Measurements from ENCODE around the gene RPL38.

Gene RPL38
- long read RNA-seq, donor 1, transcript RPL38-207 (4 exons, 429 nt) = minor isoform, 120 of 2,362 reads
- long read RNA-seq, donor 1, transcript RPL38-202 (5 exons, 431 nt) = minor isoform, 211 of 2,362 reads
- long read RNA-seq, donor 1, transcript RPL38-206 (4 exons, 532 nt) = minor isoform, 102 of 2,362 reads
- long read RNA-seq, donor 1, transcript RPL38-201 (5 exons, 1,170 nt) = major isoform, 1,561 of 2,362 reads
- long read RNA-seq, donor 1, partial matches to known transcripts = 214 of 2,362 reads
- long read RNA-seq, donor 1, other reads (novel, unspliced or antisense) = 133 of 2,362 reads
- long read RNA-seq, donor 2, transcript RPL38-202 (5 exons, 431 nt) = minor isoform, 186 of 1,838 reads
- long read RNA-seq, donor 2, transcript RPL38-206 (4 exons, 532 nt) = minor isoform, 88 of 1,838 reads
- long read RNA-seq, donor 2, transcript RPL38-201 (5 exons, 1,170 nt) = major isoform, 1,181 of 1,838 reads
- long read RNA-seq, donor 2, transcript RPL38-207 (4 exons, 429 nt) = minor isoform, 80 of 1,838 reads
- long read RNA-seq, donor 2, partial matches to known transcripts = 188 of 1,838 reads
- long read RNA-seq, donor 2, other reads (novel, unspliced or antisense) = 95 of 1,838 reads
- long read RNA-seq, donor 3, transcript RPL38-202 (5 exons, 431 nt) = minor isoform, 99 of 976 reads
- long read RNA-seq, donor 3, transcript RPL38-201 (5 exons, 1,170 nt) = major isoform, 616 of 976 reads
- long read RNA-seq, donor 3, transcript RPL38-207 (4 exons, 429 nt) = minor isoform, 49 of 976 reads
- long read RNA-seq, donor 3, transcript RPL38-206 (4 exons, 532 nt) = minor isoform, 53 of 976 reads
- long read RNA-seq, donor 3, partial matches to known transcripts = 86 of 976 reads
- long read RNA-seq, donor 3, other reads (novel, unspliced or antisense) = 56 of 976 reads
- long read RNA-seq, donor 4, transcript RPL38-201 (5 exons, 1,170 nt) = major isoform, 1,042 of 1,602 reads
- long read RNA-seq, donor 4, transcript RPL38-206 (4 exons, 532 nt) = minor isoform, 87 of 1,602 reads
- long read RNA-seq, donor 4, transcript RPL38-207 (4 exons, 429 nt) = minor isoform, 62 of 1,602 reads
- long read RNA-seq, donor 4, transcript RPL38-202 (5 exons, 431 nt) = minor isoform, 142 of 1,602 reads
- long read RNA-seq, donor 4, partial matches to known transcripts = 155 of 1,602 reads
- long read RNA-seq, donor 4, other reads (novel, unspliced or antisense) = 89 of 1,602 reads
- long read RNA-seq, donor 5, transcript RPL38-207 (4 exons, 429 nt) = minor isoform, 72 of 1,804 reads
- long read RNA-seq, donor 5, transcript RPL38-201 (5 exons, 1,170 nt) = major isoform, 1,170 of 1,804 reads
- long read RNA-seq, donor 5, transcript RPL38-202 (5 exons, 431 nt) = minor isoform, 201 of 1,804 reads
- long read RNA-seq, donor 5, transcript RPL38-206 (4 exons, 532 nt) = minor isoform, 111 of 1,804 reads
- long read RNA-seq, donor 5, partial matches to known transcripts = 134 of 1,804 reads
- long read RNA-seq, donor 5, other reads (novel, unspliced or antisense) = 103 of 1,804 reads
- long read RNA-seq, donor 6, transcript RPL38-201 (5 exons, 1,170 nt) = major isoform, 1,037 of 1,652 reads
- long read RNA-seq, donor 6, transcript RPL38-206 (4 exons, 532 nt) = minor isoform, 86 of 1,652 reads
- long read RNA-seq, donor 6, transcript RPL38-207 (4 exons, 429 nt) = minor isoform, 87 of 1,652 reads
- long read RNA-seq, donor 6, transcript RPL38-202 (5 exons, 431 nt) = minor isoform, 154 of 1,652 reads
- long read RNA-seq, donor 6, partial matches to known transcripts = 184 of 1,652 reads
- long read RNA-seq, donor 6, other reads (novel, unspliced or antisense) = 92 of 1,652 reads
- long read RNA-seq, donor 7 = 0 reads
- long read RNA-seq, donor 8, transcript RPL38-202 (5 exons, 431 nt) = minor isoform, 152 of 1,504 reads
- long read RNA-seq, donor 8, transcript RPL38-206 (4 exons, 532 nt) = minor isoform, 71 of 1,504 reads
- long read RNA-seq, donor 8, transcript RPL38-201 (5 exons, 1,170 nt) = major isoform, 1,009 of 1,504 reads
- long read RNA-seq, donor 8, transcript RPL38-207 (4 exons, 429 nt) = minor isoform, 63 of 1,504 reads
- long read RNA-seq, donor 8, partial matches to known transcripts = 93 of 1,504 reads
- long read RNA-seq, donor 8, other reads (novel, unspliced or antisense) = 105 of 1,504 reads

DNA sequence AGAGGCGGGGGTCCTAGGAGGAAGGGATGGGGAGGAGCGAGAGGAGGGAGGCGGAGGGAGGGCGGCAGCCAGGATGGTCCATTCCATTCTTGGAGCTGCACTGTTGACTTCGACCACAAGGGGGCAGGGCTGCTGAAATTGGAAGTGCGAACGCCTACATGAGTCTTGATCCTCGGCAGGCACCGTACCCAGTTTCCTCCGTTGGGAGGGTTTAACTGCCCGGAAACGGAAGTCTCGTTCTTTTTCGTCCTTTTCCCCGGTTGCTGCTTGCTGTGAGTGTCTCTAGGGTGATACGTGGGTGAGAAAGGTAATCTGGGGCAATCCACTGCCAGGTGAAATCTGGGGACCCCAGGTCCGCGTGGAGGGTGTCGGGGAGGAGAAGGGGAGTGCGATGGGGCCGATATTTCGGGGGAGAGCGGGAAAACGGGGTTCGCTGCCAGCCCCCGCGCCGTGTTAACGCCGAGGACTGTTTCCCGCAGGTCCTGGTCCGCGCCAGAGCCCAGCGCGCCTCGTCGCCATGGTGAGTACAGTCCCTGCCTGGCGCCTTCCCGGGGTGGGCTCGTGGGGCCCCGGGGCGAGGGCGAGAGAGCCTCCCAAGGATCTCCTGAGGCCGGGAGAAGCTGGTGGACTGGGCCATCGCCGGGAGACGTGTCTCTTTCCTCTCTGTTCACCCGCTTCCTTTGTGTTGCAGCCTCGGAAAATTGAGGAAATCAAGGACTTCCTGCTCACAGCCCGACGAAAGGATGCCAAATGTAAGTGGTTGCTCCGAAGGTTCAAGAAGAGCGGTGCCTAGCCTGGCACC, at the start of gene RPL38:
Gene RPL38 (plus strand): TSS at position 240 of the 802 bp plus-strand sequence. CDS start 278 bp downstream, at position 518.
- peak; percentile 78 for DNase-seq

DNA sequence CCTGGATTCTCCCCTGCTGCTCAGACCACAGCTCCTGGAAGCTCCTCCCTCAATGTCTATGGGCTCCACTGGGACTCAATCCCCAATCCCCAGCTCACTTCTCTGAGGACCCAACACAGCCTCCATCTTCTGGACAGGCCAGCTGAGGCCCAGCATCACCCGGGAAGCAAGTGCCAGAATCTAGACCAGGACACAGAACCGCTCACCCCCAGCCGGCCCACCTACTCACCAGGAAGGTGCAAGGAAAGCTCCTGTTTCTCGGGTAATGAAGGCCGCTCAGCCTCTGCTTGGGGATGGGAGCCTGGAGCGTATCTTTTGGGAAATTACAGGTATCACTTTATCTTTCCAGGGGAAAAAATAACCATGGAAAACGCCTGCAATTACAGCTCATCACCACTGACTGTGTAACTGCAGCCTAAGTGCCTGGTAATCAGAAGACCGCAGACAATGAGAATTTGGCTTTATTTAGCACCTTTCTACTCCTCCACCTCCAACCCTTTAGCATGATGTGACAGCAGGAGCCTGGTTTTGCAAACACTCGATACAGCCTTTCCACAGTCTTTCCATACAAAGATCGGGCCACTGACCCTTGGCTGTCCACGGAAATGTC, 49.6 kb upstream of the RPL38 start:
- DNase-seq = no peak

DNA sequence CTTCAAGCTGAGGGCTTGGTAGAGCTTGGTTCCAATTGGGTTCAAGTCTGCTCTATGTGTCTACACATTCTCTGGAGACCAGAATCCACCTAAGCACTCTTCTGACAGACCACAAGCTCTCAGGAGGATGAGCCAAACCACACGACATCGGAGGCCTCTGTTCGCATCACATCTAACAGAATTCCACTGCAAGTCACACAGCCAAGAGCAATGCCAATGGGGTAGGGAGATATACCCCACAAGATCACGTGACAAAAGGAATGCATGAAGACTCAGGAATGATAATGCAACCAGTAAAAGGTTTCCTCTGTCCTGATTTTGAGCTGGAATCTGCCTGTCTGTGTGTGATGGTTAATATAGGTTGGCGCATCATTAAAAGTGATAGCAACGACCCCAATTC, 46.6 kb upstream of the RPL38 start:
- no peak for DNase-seq

GRCh38 chr17:74157366-74157765, 46.1 kb upstream of the RPL38 start:
- DNase-seq = no peak

DNA sequence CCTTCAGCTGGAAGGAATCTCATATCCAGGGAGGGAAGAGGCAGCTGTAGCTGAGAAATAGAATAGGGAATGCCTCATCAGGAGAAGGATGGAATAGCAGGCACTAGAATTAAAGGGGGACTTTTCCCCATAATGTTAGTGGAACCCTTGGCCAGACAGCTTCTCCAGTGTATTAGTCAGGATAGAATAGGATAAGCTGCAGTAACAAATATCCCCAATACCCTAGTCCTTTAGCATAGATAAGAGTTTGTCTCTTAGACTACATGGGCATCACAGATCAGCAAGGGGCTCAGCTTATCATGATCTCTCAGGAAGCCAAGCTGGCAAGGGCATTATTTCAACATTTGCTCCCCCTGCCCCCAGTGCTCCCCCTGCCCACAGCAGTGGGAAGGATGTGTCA, 44.7 kb upstream of the RPL38 start:
- DNase-seq = no peak

- DNase-seq = no peak
These were observed 44.1 kb upstream of the RPL38 start for GRCh38 chr17:74159226-74159840.

DNA sequence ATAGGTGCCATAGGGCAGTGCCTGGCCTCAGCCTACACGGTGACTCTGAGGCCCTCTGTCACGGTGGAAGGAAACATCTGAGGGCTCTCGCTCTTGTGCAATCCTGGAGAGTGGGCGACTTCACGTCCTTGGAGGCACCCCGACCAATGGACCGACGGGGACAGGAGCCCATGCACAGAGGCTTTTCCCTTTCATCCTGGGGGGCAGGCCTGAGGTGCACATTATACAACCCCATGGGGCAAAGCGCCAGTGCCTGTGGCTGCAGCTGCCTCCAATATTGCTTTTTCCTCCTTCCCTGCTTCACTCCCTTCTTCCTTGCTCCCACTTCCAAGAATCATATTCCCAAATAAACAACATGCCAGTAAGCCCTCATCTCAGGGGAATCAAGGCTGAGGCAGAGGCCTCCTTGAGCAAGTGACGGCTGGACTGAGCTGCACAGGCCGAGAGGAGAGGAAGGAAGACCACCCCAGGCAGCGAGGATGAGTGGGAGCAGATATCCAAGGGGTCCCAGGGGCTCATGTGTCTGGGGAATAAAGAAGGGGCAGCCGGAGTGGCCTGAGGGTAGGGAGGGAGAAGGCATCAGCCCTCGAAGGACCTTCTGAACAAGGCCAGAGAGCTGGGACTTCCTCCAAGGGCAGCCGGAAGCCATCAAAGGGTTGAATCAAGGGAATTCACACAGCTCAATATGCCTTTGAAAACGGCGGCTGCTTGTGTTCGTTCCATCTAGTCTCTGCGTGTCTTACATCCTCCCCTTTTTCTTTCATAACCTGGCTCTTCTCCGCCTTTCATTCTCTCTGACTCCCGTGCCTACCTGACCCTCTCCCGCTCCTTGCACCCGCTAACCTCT, 42.6 kb upstream of the RPL38 start:
- no peak for DNase-seq

GRCh38 chr17:74161503-74161875, 42.0 kb upstream of the RPL38 start:
- no peak for DNase-seq

DNA sequence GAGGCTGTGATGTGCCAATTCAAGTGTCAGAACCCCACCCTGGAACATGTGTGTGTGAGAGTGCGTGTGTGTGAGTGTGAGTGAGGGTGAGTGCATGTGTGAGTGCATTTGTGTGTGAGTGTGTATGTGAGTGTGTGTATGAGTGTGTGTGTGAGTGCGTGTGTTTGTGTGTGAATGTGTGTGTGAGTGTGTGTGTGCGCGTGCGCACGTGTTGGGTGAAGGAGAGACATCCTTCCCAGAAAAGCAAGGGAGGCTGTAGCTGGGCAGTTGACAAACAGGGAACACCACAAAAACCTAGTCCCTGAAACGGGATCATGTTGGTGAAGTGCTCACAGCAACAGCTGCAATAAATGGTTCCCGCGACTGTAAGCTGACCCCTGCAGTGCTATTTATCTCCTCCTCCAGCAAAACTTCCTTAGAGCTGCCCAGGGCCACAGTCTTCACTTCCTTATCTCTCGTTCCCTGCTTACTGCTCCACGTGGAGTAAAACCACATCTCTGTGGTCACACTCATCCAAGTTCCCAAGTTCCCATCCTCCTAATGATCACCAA, 40.1 kb upstream of the RPL38 start:
- no peak for DNase-seq

- no peak for DNase-seq
These were observed 39.6 kb upstream of the RPL38 start for GRCh38 chr17:74163836-74164235.

DNA sequence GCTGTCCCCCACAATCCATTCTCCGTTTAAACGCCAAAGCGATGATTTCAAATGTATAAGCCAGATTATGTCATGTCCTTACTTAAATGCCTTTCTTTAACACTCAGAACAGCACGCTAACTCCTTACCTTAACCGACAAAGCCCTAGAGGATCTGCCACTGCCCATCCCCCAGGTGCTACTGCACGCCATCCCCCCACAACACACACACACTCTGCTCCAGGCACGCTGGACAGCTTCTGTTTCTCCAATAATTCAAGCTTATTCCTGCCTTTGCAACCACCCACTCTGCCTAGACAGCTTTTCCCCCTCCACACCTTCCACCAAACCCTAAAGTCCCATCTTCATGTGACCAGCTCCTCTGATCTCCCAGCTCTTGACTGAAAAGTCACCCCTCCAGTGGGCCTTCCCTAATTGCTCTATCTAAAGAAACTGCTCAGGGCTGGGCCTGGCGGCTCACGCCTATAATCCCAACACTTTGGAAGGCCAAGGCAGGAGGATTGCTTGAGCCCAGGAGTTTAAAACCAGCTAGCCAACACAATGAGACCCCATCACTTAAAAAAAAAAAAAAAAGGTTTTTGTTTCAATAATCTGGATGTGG, 38.9 kb upstream of the RPL38 start:
- no peak for DNase-seq

DNA sequence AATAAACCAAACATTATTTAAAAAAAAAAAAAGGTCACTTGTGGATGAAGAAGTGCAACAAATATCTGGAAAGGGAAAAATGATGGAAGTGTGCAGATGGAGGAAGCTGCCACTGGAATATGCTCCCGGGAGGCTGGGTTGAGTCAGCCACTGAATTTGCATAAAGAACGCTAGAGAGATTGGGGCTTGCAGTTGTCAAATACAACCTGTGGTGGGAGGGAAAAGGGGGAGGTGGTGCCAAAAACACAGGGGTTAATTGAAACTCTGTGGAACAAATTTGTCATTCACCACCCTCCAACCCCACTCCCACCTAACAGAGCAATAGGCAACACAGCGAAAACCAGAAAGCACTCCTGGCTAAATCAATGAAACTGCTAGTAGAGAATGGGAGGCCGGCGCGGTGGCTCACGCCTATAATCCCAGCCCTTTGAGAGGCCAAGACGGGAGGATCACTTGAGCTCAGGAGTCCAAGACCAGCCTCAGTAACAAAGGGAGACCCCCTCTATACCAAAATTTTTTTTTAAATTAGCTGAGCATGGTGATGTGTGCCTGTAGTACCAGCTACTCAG, 37.6 kb upstream of the RPL38 start:
- no peak for DNase-seq

GRCh38 chr17:74170924-74171323, 32.6 kb upstream of the RPL38 start:
- DNase-seq = no peak

GRCh38 chr17:74172700-74173099, 30.8 kb upstream of the RPL38 start:
- no peak for DNase-seq

DNA sequence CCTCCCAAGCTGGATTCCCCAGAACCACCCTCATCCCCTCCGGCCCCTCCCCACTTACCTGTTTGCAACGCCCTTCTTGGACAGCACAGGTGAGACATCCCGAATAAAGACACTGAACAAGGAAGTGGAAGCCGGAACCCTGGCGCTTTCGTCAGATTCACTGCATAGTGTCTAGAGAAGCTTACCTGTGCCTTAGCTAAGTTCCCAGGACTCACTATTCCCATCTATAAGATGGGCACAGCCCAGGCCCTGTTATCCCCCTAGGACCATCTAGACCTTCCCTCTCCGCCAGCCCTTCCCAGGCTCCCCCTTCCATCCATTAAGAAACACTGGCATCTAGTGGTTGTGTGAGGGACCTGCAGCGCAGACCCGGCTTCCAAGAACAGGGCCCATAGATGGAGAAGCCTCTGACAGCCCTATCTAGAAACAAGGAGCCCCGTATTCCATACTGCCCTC, 26.9 kb upstream of the RPL38 start:
- DNase-seq = peak; percentile 47

GRCh38 chr17:74177018-74177450, 26.4 kb upstream of the RPL38 start:
- no peak for DNase-seq

- no peak for DNase-seq
These were observed 23.9 kb upstream of the RPL38 start for GRCh38 chr17:74179576-74179975.
